GM19025 (cell line): ENCODE measurements around the gene RICTOR.
"Not testable (repeated sequence)": the region's sequence is repeated elsewhere in the genome, so short reads cannot be mapped to it uniquely, and the experiment has no call there.

ENCODE experiments used
- ATAC-seq: cut with Tn5 transposase; IDR thresholded peaks from one replicate; pipeline ENCODE4 v1.9.1; 2021; ENCODE audit warnings: mild to moderate bottlenecking, low read depth, moderate library complexity; ENCODE audit not compliant: unreplicated experiment

Gene RICTOR

DNA sequence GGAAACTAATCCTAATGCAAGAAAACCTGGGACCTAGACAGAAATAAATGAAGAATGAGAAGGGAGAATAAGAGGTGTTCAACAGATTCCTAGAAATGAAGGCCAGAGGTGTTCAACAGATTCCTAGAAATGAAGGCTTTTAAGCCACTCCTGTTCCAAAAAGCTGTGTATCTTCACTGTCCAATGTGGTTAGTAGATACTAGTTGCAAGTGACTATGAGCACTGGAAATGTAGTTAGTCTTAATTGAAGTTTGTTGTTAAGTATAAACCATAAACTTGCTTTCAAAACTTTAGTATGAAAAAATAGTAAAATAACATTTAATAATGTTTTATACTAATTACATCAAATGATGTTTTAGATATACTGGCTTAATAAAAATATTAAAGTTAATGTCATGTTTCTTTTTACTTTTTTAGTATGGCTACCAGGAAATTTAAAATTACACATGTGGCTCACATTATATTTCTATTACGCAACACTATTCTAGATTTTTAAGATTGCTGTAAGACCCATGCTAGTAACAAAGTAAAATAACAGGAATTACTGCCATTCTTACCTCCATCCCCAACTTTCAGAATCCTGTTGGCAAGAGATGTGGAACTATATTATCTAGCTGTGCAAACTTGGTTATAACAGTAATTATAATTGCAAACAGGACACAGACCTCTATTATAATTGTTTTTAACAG, 57.5 kb downstream of the RICTOR start:
- ATAC-seq: no peak

DNA sequence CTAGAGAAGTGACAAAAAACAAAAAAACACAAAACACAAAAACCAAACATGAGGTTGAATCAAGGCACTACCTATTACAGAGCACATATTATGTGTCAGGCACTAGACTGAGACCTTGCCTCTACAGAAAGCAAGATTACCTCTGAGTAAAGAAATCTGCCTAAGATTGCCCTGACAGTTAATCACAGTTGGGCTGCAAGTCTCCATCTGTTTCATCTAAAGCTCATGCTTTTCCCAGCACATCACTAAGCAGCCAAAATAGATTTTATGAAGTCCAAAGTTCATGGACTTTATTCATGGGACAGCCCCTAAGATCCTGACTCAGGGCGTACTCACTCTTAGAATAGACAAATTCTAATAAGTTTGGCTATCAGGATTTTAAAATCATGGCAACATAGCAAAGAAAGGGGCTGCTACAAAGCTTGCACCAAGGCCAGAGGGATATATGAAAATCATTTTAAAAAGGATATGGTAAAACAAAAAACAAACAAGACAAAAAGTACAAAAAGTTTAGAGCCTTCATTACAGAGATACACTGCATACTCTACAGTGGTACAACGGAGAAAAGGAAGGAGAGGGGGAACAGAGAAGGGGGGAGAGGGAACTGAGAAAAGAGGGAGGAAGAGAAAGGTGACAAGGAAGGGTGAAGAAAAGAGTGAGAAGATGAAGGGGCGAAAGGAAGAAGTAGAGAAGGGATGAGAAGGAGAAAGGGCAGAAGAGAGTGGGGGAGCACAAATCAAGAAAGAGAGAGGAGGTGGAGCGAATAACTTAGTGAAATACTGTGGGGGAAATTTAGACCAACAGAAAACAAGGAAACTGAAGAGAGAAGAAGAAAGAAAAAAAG, 58.2 kb downstream of the RICTOR start:
- ATAC-seq: no peak

DNA sequence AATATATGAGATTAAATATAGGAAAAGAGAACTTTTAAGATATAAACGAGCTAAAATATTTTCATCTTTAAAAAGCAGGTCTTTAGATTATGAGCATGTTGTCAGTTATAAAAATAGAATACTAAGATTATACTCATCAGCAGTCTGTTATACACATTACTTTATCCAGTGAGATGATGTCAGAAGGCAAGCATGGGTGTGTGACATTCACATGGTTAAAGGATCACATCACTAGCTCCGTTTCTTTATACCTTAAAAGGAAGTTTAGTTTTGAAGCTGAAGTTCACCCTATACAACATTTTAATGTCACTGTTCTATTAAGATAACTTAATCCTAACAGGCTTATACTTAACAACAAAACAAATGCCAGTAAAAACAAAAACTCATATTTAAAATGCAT, 59.6 kb downstream of the RICTOR start:
- ATAC-seq: no peak

GRCh38 chr5:39013938-39014337, 60.3 kb downstream of the RICTOR start:
- ATAC-seq: no peak

- not testable (repeated sequence) for ATAC-seq
These were observed 63.2 kb downstream of the RICTOR start for GRCh38 chr5:39010958-39011357.

- ATAC-seq: no peak
These were observed 64.2 kb downstream of the RICTOR start for GRCh38 chr5:39009981-39010380.

DNA sequence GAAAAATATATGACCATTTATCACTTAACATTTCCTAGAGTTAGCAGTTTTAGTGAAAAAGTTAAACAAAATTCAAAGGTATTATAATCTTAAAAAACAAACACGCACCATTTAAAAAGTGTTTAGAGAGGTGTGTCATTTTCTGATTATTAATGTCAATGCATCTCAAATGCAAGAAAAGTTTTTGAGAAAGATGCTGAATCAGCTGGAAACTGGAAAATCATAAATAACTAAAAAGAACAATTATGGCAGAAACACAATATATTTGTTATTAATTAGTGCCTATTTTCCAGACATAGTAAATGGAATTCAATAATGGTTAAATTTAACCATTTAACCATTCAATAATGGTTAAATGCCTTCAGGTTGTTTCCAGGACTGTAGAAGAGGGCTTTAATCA, 64.9 kb downstream of the RICTOR start:
- ATAC-seq: no peak

- ATAC-seq: no peak
These were observed 67.5 kb downstream of the RICTOR start for GRCh38 chr5:39006650-39007049.

- ATAC-seq: no peak
These were observed 68.5 kb downstream of the RICTOR start for GRCh38 chr5:39005566-39006232.

GRCh38 chr5:39001683-39002082, 72.5 kb downstream of the RICTOR start:
- ATAC-seq: no peak

DNA sequence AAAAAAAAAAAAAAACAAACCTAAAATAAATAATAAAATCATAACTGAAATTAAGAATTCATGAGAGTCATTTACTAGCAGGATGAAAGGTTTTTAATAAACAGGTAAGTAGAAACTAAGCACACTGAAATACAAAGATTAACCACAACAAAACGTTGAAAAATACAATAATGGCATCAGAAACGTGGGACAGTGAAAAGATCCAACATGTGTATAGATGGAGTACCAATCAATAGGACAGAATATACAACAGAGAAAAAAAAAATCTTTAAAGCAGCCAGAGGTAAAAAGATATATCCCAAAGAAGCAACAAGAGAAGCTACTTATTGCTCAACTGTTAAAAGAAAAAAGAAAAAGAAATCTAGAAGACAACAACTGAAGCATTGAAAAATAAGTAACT, 75.2 kb downstream of the RICTOR start:
- ATAC-seq: no peak

GRCh38 chr5:38997591-38997990, 76.6 kb downstream of the RICTOR start:
- ATAC-seq: no peak

- ATAC-seq: no peak
These were observed 78.1 kb downstream of the RICTOR start for GRCh38 chr5:38996123-38996522.

GRCh38 chr5:38994324-38994927, 79.8 kb downstream of the RICTOR start:
- ATAC-seq: no peak

DNA sequence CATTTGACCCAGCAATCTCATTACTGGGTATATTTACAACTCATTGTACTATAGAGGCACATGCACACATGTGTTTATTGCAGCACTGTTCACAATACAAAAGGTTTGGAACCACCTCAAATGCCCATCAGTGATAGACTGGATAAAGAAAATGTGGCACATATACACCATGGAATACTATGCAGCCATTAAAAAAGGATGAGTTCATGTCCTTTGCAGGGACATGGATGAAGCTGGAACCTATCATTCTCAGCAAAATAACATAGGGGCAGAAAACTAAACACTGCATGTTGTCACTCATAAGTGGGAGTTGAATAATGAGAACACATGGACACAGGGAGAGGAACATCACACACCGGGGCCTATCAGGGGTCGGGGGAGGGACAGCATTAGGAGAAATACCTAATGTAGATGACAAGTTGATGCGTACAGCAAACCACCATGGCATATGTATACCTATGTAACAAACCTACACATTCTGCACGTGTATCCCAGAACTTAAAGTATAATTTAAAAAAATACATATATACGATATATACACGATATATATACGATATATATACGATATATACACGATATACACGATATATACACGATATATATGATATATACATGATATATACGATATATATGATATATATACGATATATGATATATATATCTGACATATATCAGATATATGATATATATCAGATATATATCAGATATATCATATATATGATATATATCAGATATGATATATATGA, 84.1 kb downstream of the RICTOR start:
- not testable (repeated sequence) for ATAC-seq

DNA sequence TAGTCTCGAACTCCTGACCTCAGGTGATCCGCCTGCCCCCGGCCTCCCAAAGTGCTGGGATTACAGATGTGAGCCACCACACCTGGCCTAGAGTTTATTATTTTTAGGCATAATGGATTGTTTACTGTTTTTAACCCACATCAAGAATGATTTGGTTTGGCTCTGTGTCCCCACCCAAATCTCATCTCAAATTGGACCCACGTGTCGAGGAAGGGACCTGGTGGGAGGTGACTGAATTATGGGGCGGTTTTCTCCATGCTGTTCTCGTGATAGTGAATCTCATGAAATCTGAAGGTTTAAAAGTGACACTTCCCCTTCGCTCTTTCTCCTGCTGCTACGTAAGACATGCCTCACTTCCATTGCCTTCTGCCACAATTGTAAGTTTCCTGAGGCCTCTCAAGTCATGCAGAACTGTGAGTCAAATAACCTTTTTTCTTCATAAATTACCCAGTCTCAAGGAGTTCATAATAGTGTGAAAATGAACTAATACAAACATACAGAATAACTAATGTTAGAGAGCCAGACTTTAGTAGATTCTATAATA, 88.2 kb downstream of the RICTOR start:
- no peak for ATAC-seq

DNA sequence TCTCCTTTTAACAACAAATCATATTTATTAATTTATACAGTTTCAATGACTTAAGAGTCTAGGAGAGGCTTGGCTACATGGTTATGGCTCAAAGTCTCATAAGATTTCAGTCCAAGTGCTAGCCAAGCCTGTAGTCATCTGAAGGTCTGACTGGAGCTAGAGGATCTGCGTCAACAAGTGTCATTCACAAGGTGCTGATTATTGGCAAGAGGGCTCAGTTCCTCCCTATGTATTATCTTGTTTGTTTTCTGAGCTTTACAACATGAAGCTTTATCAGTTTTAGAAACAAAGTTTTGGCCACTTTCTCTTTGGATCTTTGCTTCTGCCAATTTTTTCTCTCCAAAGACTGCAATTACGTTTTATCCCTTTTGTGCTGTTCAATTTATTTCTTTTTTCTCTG, 94.7 kb downstream of the RICTOR start:
- no peak for ATAC-seq

DNA sequence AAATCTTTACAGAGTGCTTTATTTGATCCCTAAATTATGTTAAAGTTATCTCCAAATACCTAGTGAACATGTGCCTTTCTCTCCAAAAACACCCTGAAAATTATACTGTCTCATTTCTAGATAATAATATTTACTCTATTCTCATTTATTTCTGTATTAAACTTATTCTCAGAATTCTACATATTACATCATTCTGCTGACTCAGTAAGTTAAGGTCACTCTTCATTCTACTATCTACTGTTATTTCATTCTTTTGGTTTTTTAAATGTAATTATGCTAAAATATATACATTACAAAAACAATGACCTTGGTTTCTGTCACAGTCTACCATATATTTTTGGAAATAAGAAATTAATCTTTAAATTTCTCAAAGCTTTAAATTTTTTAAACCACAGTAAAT, 96.2 kb downstream of the RICTOR start:
- no peak for ATAC-seq

- no peak for ATAC-seq
These were observed 105.5 kb downstream of the RICTOR start for GRCh38 chr5:38968665-38969064.

DNA sequence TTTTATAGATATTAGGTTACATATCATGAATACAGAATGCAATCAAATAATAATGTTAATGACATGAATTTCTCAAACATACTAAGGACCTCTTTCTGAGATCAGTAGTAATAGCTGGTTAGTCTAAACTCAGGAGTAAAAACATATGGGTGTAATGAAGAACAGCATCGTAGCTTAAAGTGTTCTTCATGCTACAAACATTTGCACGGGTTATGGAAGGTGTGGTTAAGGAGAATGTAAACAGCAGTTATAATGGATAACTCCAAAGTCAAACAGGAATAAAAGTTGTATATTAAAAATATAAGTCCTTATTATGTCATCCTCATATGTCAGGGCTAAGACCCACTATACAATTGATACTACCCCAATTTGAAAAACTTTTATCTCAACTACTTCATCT, 112.5 kb downstream of the RICTOR start:
- ATAC-seq: no peak
